Measurements from ENCODE around the gene ANK3.

The ANK3 gene

DNA sequence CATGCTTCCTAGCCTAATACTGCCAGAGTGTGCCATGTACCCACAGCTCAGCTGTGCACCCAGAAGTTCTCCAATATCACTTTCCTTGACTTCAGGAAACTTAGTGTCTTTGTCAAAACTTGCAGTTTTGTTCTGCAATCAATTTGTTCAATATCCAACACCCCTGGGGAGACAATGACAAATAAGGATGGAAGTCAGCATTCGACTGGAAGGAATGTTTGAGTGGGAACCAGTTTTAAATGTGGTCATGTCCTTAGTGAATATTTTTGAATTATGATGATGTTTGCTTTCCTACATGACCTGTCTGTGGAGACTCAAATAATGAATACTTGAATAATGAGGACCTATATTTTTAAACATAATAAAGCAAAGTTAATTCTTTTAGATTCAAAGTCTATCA, 112.0 kb downstream of the ANK3 start:
- DNase-seq (ENCODE audit: low read depth), result no peak
- TF ChIP-seq, protein P1, sequence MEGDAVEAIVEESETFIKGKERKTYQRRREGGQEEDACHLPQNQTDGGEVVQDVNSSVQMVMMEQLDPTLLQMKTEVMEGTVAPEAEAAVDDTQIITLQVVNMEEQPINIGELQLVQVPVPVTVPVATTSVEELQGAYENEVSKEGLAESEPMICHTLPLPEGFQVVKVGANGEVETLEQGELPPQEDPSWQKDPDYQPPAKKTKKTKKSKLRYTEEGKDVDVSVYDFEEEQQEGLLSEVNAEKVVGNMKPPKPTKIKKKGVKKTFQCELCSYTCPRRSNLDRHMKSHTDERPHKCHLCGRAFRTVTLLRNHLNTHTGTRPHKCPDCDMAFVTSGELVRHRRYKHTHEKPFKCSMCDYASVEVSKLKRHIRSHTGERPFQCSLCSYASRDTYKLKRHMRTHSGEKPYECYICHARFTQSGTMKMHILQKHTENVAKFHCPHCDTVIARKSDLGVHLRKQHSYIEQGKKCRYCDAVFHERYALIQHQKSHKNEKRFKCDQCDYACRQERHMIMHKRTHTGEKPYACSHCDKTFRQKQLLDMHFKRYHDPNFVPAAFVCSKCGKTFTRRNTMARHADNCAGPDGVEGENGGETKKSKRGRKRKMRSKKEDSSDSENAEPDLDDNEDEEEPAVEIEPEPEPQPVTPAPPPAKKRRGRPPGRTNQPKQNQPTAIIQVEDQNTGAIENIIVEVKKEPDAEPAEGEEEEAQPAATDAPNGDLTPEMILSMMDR (conservative IDR thresholded peaks at IDR 0.05; ENCODE audit: low read length), result no peak
- no peak overlapping the region for H3K4me3 ChIP-seq (ENCODE audit: low read length)

DNA sequence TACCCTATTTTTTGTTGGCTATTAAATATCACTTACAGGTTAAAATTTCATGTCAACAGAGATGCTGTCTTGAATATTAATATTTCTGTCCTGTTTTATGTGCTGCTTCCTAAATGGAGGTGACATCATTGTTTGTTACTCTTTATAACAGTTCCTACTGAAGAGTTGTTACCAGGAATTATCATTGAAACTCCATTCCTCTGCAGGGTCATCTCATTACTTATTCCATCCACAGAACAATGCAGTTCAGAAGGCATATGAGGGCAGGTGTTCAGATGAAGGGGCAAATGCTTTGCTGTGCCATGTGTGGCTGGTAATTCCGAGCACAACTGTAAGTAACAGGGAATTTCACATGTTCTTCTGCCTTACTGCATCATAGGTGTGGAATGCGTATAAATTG, 113.4 kb downstream of the ANK3 start:
- no peak for DNase-seq (ENCODE audit: low read depth)
- no peak overlapping the region for H3K4me3 ChIP-seq (ENCODE audit: low read length)

DNA sequence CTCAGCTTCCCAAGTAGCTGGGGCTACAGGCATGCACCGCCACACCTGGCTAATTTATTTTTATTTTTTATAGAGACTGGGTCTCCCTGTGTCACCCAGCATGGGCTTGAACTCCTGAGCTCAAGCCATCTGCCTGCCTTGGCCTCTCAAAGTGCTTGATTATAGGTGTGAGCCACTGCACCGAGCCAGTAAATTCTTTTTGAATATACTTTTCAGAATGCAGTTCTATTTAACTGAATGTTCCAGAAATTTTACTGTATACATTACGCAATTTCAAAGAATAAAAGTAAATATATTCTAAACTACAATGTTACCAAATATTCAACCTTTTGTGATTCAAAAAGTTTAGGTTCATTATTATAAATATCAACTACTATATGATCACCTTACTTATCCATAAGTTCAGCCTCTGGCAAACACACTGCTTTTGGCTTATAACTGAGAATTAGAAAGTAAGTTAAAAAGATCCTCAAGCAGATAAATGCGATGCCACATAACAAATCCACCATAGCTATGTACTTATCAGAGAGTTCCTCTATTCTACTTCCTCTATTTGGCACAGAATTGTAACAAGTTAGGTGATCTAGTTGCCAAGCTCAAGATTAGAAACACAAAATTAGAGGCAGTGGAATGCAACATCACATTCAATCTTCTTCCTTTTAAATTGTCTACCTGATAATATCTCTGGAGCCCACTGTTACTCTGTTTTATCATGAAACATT, 118.2 kb downstream of the ANK3 start:
- H3K4me3 ChIP-seq (ENCODE audit: low read length), result no peak overlapping the region
- TF ChIP-seq, protein P1 (conservative IDR thresholded peaks at IDR 0.05; ENCODE audit: low read length), result no peak
- no peak for DNase-seq (ENCODE audit: low read depth)

More for the DNA sequence above, 113.4 kb downstream of the ANK3 start:
- TF ChIP-seq, protein P1 (conservative IDR thresholded peaks at IDR 0.05; ENCODE audit: low read length), result no peak

DNA sequence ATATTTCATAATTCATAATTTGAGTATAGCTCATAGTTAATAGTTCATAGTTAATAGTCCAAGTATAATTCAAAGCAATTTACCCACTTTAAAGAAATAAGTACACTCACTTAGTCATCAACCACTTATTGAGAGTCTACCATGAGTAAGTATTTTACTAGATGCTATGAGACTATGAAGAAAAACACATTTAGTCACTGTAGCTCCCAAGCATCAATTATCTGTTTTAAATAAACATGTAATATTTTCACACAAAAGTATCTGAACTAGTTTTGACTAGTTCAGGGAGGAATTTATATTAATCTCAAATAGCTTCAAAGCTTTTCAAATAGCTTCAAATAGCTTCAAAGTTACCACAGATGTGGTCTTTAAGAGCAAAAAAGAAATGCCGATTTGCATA, 119.2 kb downstream of the ANK3 start:
- TF ChIP-seq, protein P1 (conservative IDR thresholded peaks at IDR 0.05; ENCODE audit: low read length), result no peak
- DNase-seq (ENCODE audit: low read depth), result peak; percentile 8
- no peak overlapping the region for H3K4me3 ChIP-seq (ENCODE audit: low read length)

DNA sequence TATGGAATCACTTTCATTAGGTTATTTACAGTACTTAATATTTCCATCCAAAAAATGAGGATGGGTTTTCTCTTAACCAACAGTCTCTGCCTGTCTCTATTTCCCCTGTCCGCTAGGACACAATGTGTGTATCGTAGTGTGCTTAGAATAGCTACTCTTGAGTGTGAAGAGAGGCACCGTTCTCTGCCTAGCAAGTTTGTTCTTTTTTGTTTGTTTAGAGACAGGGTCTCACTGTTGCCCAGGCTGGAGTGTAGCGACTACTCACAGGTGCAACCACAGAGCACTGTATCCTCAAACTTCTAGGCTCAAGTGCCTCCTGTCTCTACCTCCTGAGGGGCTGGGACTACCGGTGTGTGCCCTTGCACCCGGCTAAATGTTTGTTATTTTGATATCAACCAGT, 121.9 kb downstream of the ANK3 start:
- TF ChIP-seq, protein P1 (conservative IDR thresholded peaks at IDR 0.05; ENCODE audit: low read length), result no peak
- no peak overlapping the region for H3K4me3 ChIP-seq (ENCODE audit: low read length)
- DNase-seq (ENCODE audit: low read depth), result no peak

DNA sequence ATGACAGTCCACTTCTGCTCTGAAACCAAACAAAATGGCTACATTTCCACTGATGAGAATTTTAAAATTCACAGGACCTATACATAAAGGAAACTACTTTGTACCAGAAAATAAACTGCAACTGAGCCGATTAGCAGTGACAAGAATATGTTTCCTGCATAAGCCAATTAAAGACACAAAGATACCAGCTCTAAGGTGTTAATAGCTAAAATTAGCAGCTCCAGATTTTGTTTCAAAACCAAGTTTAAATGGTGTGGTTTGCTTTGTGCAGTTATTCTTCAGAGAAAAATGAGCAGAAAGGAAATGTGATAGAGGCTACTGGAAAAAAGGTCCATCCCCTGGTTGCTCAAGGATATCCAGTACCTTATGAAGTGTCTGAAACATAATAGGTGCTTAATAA, 123.2 kb downstream of the ANK3 start:
- TF ChIP-seq, protein P1 (conservative IDR thresholded peaks at IDR 0.05; ENCODE audit: low read length), result no peak
- no peak for DNase-seq (ENCODE audit: low read depth)

DNA sequence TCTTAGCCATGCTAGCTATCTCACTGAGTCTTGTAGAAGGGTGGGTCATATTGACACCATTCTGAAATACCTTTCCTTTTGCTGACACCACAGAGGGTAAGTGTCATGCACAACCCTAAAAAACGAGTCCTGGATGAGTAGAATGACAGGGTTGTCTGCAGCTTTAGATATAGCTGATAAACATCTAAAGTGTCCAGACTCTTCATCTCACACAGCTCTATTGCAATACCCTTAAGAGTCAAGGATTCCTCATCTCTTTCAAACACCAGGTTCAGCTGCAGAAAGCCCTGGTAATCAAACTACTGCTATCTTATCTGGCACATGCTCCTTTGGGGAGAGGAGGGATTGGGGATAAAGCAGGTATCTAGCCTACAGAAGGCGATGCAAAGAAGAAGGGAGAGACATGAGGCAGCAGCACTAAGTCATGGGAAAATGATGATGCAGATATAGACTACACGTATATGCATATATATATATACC, 127.0 kb downstream of the ANK3 start:
- H3K4me3 ChIP-seq (ENCODE audit: low read length), result no peak overlapping the region
- TF ChIP-seq, protein P1 (conservative IDR thresholded peaks at IDR 0.05; ENCODE audit: low read length), result no peak
- DNase-seq (ENCODE audit: low read depth), result no peak

More for the DNA sequence above, 123.2 kb downstream of the ANK3 start:
- H3K4me3 ChIP-seq (ENCODE audit: low read length), result no peak overlapping the region
